ENCODE results near the gene ALKBH1.

The ALKBH1 gene

DNA sequence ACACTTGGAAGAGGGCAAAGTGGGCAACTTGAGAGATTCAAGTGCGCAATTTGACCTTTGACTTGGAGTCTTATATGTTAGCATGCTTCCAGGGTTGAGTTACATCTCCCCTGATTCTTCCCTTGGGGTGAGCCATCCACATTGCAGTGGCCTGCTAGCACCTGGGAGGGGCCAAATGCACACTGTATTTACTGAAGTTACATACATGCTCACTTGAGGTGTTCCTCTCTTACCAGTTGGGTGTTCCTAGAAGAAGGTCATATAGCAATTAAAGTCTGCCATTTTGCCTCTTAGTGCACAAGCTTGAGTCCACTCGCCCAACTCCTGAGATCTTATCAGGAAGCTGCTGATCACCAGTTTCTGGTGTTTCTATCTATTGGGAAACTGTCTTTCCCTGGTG, 77.7 kb downstream of the ALKBH1 start:
- TF ChIP-seq, protein P1, sequence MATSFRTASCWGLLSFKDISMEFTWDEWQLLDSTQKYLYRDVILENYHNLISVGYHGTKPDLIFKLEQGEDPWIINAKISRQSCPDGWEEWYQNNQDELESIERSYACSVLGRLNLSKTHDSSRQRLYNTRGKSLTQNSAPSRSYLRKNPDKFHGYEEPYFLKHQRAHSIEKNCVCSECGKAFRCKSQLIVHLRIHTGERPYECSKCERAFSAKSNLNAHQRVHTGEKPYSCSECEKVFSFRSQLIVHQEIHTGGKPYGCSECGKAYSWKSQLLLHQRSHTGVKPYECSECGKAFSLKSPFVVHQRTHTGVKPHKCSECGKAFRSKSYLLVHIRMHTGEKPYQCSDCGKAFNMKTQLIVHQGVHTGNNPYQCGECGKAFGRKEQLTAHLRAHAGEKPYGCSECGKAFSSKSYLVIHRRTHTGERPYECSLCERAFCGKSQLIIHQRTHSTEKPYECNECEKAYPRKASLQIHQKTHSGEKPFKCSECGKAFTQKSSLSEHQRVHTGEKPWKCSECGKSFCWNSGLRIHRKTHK (tag by site-specific recombination; IDR thresholded peaks at IDR 0.05), result no peak
- TF ChIP-seq YY1 (tag by site-specific recombination; IDR thresholded peaks at IDR 0.05) (no peak), ZNF10 (tag by site-specific recombination; IDR thresholded peaks at IDR 0.05) (no peak), YY2 (tag by site-specific recombination; IDR thresholded peaks at IDR 0.05) (no peak), SP3 (tag by site-specific recombination; IDR thresholded peaks at IDR 0.05) (no peak), ZNF48 (tag by site-specific recombination; IDR thresholded peaks at IDR 0.05) (no peak), ZNF341 (tag by site-specific recombination; IDR thresholded peaks at IDR 0.05; ENCODE audit: low read depth) (no peak), ZNF837 (tag by site-specific recombination; IDR thresholded peaks at IDR 0.05) (no peak), ZBTB1 (tag by site-specific recombination; IDR thresholded peaks at IDR 0.05) (no peak), ZNF843 (tag by site-specific recombination; IDR thresholded peaks at IDR 0.05) (no peak), ZNF426 (tag by site-specific recombination; IDR thresholded peaks at IDR 0.05) (no peak), ZNF433 (tag by site-specific recombination; IDR thresholded peaks at IDR 0.05; ENCODE audit: low read depth) (no peak), SCRT2 (tag by site-specific recombination; IDR thresholded peaks at IDR 0.05) (no peak), ZNF132 (tag by site-specific recombination; IDR thresholded peaks at IDR 0.05; ENCODE audit: borderline replicate concordance) (no peak)
- TF ChIP-seq, protein P2, sequence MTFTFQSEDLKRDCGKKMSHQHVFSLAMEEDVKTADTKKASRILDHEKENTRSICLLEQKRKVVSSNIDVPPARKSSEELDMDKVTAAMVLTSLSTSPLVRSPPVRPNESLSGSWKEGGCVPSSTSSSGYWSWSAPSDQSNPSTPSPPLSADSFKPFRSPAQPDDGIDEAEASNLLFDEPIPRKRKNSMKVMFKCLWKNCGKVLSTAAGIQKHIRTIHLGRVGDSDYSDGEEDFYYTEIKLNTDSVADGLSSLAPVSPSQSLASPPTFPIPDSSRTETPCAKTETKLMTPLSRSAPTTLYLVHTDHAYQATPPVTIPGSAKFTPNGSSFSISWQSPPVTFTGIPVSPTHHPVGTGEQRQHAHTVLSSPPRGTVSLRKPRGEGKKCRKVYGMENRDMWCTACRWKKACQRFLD (tag by site-specific recombination; IDR thresholded peaks at IDR 0.05), result no peak
- CTCF ChIA-PET, result no interaction called here
- POLR2A ChIA-PET, result no interaction called here
- Histone ChIP-seq H3K27ac (ENCODE audit: extremely low read depth, low read depth, low read length) (no peak overlapping the region), H3K36me3 (ENCODE audit: control insufficient read depth in 2 of 2, insufficient read depth in 1 of 2, low read length in 2 of 2) (no peaks in the 10 kb centered on the region), H3K4me1 (ENCODE audit: control insufficient read depth, insufficient read depth, low read length) (no peaks in the 10 kb centered on the region), H3K4me3 (ENCODE audit: low read depth, low read length) (no peak overlapping the region), H3K9me3 (ENCODE audit: control insufficient read depth, insufficient read depth, low read depth, low read length) (no peaks in the 10 kb centered on the region)

GRCh38 chr14:77625360-77625759, 82.5 kb downstream of the ALKBH1 start:
- Histone ChIP-seq H3K4me1 (ENCODE audit: control insufficient read depth, insufficient read depth, low read length) (no peaks in the 10 kb centered on the region), H3K9me3 (ENCODE audit: control insufficient read depth, insufficient read depth, low read depth, low read length) (no peaks in the 10 kb centered on the region), H3K36me3 (ENCODE audit: control insufficient read depth in 2 of 2, insufficient read depth in 1 of 2, low read length in 2 of 2) (no peaks in the 10 kb centered on the region), H3K27ac (ENCODE audit: extremely low read depth, low read depth, low read length) (no peak overlapping the region), H3K4me3 (ENCODE audit: low read depth, low read length) (no peak overlapping the region)
- ChIA-PET CTCF (interaction anchor here (0.6 kb wide), 1 partner anchor 1447 kb away, joined by 3 read pairs; no protein-coding TSS in a partner anchor), POLR2A (no interaction called here)
- TF ChIP-seq ZNF777 (tag by site-specific recombination; IDR thresholded peaks at IDR 0.05; ENCODE audit: borderline replicate concordance) (no peak), ZNF341 (tag by site-specific recombination; IDR thresholded peaks at IDR 0.05; ENCODE audit: low read depth) (no peak), YY2 (tag by site-specific recombination; IDR thresholded peaks at IDR 0.05) (no peak), MEIS1 (CRISPR knock-in tag; IDR thresholded peaks at IDR 0.05; ENCODE audit: borderline replicate concordance) (no peak), PBX3 (CRISPR knock-in tag; IDR thresholded peaks at IDR 0.05) (no peak), ZNF558 (tag by site-specific recombination; IDR thresholded peaks at IDR 0.05) (no peak), ZNF223 (tag by site-specific recombination; IDR thresholded peaks at IDR 0.05) (no peak), ZNF157 (tag by site-specific recombination; IDR thresholded peaks at IDR 0.05) (no peak), ZNF202 (tag by site-specific recombination; IDR thresholded peaks at IDR 0.05; ENCODE audit: borderline replicate concordance) (no peak), ZNF623 (tag by site-specific recombination; IDR thresholded peaks at IDR 0.05) (no peak), ZNF501 (tag by site-specific recombination; IDR thresholded peaks at IDR 0.05) (no peak), ZNF549 (tag by site-specific recombination; IDR thresholded peaks at IDR 0.05) (no peak), SETDB1 (IDR thresholded peaks at IDR 0.05; ENCODE audit: insufficient read length, low read length) (no peak), ZBTB7A (tag by site-specific recombination; IDR thresholded peaks at IDR 0.05; ENCODE audit: low read depth) (no peak), ZNF394 (tag by site-specific recombination; IDR thresholded peaks at IDR 0.05; ENCODE audit: borderline replicate concordance) (no peak), ZXDB (tag by site-specific recombination; IDR thresholded peaks at IDR 0.05) (no peak), ZNF660 (tag by site-specific recombination; IDR thresholded peaks at IDR 0.05) (no peak), KLF8 (tag by site-specific recombination; IDR thresholded peaks at IDR 0.05) (no peak)
- TF ChIP-seq, protein P3, sequence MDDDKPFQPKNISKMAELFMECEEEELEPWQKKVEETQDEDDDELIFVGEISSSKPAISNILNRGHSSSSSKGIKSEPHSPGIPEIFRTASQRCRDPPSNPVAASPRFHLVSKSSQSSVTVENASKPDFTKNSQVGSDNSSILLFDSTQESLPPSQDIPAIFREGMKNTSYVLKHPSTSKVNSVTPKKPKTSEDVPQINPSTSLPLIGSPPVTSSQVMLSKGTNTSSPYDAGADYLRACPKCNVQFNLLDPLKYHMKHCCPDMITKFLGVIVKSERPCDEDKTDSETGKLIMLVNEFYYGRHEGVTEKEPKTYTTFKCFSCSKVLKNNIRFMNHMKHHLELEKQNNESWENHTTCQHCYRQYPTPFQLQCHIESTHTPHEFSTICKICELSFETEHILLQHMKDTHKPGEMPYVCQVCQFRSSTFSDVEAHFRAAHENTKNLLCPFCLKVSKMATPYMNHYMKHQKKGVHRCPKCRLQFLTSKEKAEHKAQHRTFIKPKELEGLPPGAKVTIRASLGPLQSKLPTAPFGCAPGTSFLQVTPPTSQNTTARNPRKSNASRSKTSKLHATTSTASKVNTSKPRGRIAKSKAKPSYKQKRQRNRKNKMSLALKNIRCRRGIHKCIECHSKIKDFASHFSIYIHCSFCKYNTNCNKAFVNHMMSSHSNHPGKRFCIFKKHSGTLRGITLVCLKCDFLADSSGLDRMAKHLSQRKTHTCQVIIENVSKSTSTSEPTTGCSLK (tag by site-specific recombination; IDR thresholded peaks at IDR 0.05), result no peak

All from HEK293 (cell line).